ENCODE data around the gene THOC2.

- TF ChIP-seq, protein P1, sequence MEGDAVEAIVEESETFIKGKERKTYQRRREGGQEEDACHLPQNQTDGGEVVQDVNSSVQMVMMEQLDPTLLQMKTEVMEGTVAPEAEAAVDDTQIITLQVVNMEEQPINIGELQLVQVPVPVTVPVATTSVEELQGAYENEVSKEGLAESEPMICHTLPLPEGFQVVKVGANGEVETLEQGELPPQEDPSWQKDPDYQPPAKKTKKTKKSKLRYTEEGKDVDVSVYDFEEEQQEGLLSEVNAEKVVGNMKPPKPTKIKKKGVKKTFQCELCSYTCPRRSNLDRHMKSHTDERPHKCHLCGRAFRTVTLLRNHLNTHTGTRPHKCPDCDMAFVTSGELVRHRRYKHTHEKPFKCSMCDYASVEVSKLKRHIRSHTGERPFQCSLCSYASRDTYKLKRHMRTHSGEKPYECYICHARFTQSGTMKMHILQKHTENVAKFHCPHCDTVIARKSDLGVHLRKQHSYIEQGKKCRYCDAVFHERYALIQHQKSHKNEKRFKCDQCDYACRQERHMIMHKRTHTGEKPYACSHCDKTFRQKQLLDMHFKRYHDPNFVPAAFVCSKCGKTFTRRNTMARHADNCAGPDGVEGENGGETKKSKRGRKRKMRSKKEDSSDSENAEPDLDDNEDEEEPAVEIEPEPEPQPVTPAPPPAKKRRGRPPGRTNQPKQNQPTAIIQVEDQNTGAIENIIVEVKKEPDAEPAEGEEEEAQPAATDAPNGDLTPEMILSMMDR (IDR thresholded peaks at IDR 0.05): peak in 3 of 4 experiments; percentile 44 to 64 (median 45)
- TF ChIP-seq POLR2A (IDR thresholded peaks at IDR 0.05): peak; percentile 7 to 11
- TF ChIP-seq POLR2AphosphoS5 (IDR thresholded peaks at IDR 0.05): peak; percentile 38
- TF ChIP-seq EP300 (IDR thresholded peaks at IDR 0.05): no peak
Observed at GRCh38 chrX:123732670-123733363, at the start of gene THOC2.
